HG03378 (cell line): ENCODE measurements around the gene FNTB.

Source experiments
- ATAC-seq: cut with Tn5 transposase; IDR thresholded peaks from one replicate; pipeline ENCODE4 v1.9.1; 2021; ENCODE audit warnings: mild to moderate bottlenecking, moderate library complexity; ENCODE audit not compliant: unreplicated experiment

FNTB gene

GRCh38 chr14:65110525-65110924, 123.8 kb downstream of the FNTB start:
- ATAC-seq, result no peak
